ENCODE data around the gene UBE2J2. TPM values are rescaled to one million over a fixed set of nuclear protein-coding genes. Genes with fewer than 3 reads are reported as not detected.

UBE2J2 gene
- polyA plus RNA-seq, 1 of the 3 experiments (the other 2 are of a cell fraction): 47.5 TPM

DNA sequence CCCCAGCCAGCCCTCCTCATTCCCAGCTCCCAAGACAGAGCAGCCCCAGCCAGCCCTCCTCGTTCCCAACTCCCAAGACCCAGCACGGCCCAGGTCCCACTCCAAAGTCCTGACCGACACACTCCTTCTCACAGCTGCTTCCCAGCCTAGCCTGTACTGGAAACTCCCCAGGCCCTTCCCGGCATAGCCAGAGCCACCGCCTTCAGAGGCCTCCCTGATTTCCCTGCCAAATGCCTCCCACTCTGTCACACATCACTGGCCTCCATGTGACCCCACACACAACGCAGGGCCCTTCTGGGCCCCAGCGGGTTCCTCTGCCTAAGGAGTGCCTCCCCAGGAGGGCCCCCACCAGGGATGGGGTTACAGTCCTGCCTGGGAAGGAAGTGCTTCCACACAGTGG is 2.8 kb downstream of the UBE2J2 start:
- no peaks in the 10 kb centered on the region for H3K9me3 ChIP-seq
- H3K9ac ChIP-seq: no peak overlapping the region
- peaks cover 0 to 13% of the 10 kb centered on the region in 2 experiments for H3K36me3 ChIP-seq (replicated peaks in 1 of 2; ENCODE audit: control insufficient read depth in 1 of 2, insufficient read depth in 2 of 2, low read length in 1 of 2)
- H3K27me3 ChIP-seq (ENCODE audit: insufficient read depth): no peaks in the 10 kb centered on the region
- DNase-seq: no peak
- peak overlapping the region; percentile 96; the same call in 1 of the 2 replicates for H3K4me2 ChIP-seq
- TF ChIP-seq RAD21 (IDR thresholded peaks at IDR 0.05; ENCODE audit: low read length) (no peak), NRF1 (IDR thresholded peaks at IDR 0.05; ENCODE audit: low read depth, low read length) (no peak), REST (IDR thresholded peaks at IDR 0.05; ENCODE audit: low read depth, low read length) (no peak), FOXJ3 (CRISPR knock-in tag; IDR thresholded peaks at IDR 0.05) (no peak), CHD2 (IDR thresholded peaks at IDR 0.05; ENCODE audit: low read length, partially characterized antibody) (no peak), MEF2A (IDR thresholded peaks at IDR 0.05; ENCODE audit: borderline replicate concordance, low read depth) (no peak)
- TF ChIP-seq, protein P1, sequence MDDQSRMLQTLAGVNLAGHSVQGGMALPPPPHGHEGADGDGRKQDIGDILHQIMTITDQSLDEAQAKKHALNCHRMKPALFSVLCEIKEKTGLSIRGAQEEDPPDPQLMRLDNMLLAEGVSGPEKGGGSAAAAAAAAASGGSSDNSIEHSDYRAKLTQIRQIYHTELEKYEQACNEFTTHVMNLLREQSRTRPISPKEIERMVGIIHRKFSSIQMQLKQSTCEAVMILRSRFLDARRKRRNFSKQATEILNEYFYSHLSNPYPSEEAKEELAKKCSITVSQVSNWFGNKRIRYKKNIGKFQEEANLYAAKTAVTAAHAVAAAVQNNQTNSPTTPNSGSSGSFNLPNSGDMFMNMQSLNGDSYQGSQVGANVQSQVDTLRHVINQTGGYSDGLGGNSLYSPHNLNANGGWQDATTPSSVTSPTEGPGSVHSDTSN (IDR thresholded peaks at IDR 0.05): no peak
- TF ChIP-seq, protein P2, sequence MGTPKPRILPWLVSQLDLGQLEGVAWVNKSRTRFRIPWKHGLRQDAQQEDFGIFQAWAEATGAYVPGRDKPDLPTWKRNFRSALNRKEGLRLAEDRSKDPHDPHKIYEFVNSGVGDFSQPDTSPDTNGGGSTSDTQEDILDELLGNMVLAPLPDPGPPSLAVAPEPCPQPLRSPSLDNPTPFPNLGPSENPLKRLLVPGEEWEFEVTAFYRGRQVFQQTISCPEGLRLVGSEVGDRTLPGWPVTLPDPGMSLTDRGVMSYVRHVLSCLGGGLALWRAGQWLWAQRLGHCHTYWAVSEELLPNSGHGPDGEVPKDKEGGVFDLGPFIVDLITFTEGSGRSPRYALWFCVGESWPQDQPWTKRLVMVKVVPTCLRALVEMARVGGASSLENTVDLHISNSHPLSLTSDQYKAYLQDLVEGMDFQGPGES (IDR thresholded peaks at IDR 0.05; ENCODE audit: low read depth, low read length): no peak
- no peak overlapping the region for H3K27ac ChIP-seq (ENCODE audit: low read depth in 2 of 2, low read length in 1 of 2)
- H4K20me1 ChIP-seq (ENCODE audit: insufficient read depth): peaks cover 63% of the 10 kb centered on the region
- 90% methylated on average over 5 of the region's 7 CpGs for WGBS (ENCODE audit: low lambda C conversion rate)
- ChIA-PET CTCF (interaction anchor here (1.1 to 2.5 kb wide), 6 partner anchors 14 to 208 kb away, joined by 3 to 6 read pairs (median 3); no protein-coding TSS in a partner anchor), POLR2A (no interaction called here)
- H3F3A ChIP-seq (replicated peaks; ENCODE audit: insufficient read depth): peaks cover 4% of the 10 kb centered on the region
- H2AFZ ChIP-seq (ENCODE audit: low read depth): no peak overlapping the region
- H3K4me3 ChIP-seq (ENCODE audit: low read depth in 2 of 2, low read length in 1 of 2): no peak overlapping the region
- H3K4me1 ChIP-seq (ENCODE audit: control insufficient read depth in 1 of 2, insufficient read depth in 2 of 2, low read depth in 1 of 2, low read length in 1 of 2): peaks cover 0 to 28% of the 10 kb centered on the region in 2 experiments; a peak in 1 of 4 replicates
- H3K79me2 ChIP-seq (ENCODE audit: insufficient read depth): peaks cover 64% of the 10 kb centered on the region
- H3K9me2 ChIP-seq: no peaks in the 10 kb centered on the region

DNA sequence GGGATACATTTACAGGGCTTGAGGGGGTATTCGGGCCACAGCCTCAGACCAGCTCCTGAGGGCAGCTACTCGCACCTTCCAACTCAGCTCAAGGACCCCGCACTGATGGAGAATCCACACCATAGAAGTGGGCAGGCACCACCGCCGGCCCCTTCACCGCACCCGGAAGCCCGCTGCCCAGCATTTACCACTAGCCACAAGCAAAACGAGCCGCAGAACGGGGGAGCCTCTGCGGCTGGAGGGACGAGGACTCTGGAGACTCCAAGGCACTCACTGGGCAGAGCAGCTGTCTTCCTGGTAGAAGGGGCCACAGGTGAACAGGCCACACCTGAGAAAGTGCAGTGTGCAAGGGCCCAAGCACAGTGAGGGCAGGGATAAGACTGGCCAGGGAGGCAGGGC is 5.4 kb downstream of the UBE2J2 start:
- POLR2A ChIA-PET: no interaction called here
- H3K27ac ChIP-seq (ENCODE audit: low read depth in 2 of 2, low read length in 1 of 2): no peak overlapping the region
- TF ChIP-seq, protein P1 (IDR thresholded peaks at IDR 0.05): no peak
- TF ChIP-seq SMC3 (IDR thresholded peaks at IDR 0.05; ENCODE audit: low read depth, low read length) (no peak), TEAD4 (IDR thresholded peaks at IDR 0.05; ENCODE audit: borderline replicate concordance, insufficient read depth) (no peak), CHD2 (IDR thresholded peaks at IDR 0.05; ENCODE audit: low read length, partially characterized antibody) (no peak), NRF1 (IDR thresholded peaks at IDR 0.05; ENCODE audit: low read depth, low read length) (no peak)
- H3K27me3 ChIP-seq (ENCODE audit: insufficient read depth): no peaks in the 10 kb centered on the region
- WGBS (ENCODE audit: low lambda C conversion rate): 96% methylated on average over 5 of the region's 13 CpGs
- peaks cover 87% of the 10 kb centered on the region for H4K20me1 ChIP-seq (ENCODE audit: insufficient read depth)
- H3K36me3 ChIP-seq (replicated peaks in 1 of 2; ENCODE audit: control insufficient read depth in 1 of 2, insufficient read depth in 2 of 2, low read length in 1 of 2): peaks cover 10 to 24% of the 10 kb centered on the region in 2 experiments
- peaks cover 4 to 20% of the 10 kb centered on the region in 2 experiments; a peak in 2 of 4 replicates for H3K4me1 ChIP-seq (ENCODE audit: control insufficient read depth in 1 of 2, insufficient read depth in 2 of 2, low read depth in 1 of 2, low read length in 1 of 2)
- H2AFZ ChIP-seq (ENCODE audit: low read depth): no peak overlapping the region
- H3K9ac ChIP-seq: no peak overlapping the region
- H3K4me3 ChIP-seq (ENCODE audit: low read depth in 2 of 2, low read length in 1 of 2): no peak overlapping the region
- CTCF ChIA-PET: interaction anchor here (1.0 to 1.4 kb wide), 2 partner anchors 24 to 145 kb away, joined by 3 read pairs; no protein-coding TSS in a partner anchor
- peaks cover 17% of the 10 kb centered on the region for H3F3A ChIP-seq (replicated peaks; ENCODE audit: insufficient read depth)
- DNase-seq: no peak
- no peaks in the 10 kb centered on the region for H3K9me3 ChIP-seq
- no peak overlapping the region for H3K4me2 ChIP-seq
- no peaks in the 10 kb centered on the region for H3K9me2 ChIP-seq
- peaks cover 78% of the 10 kb centered on the region for H3K79me2 ChIP-seq (ENCODE audit: insufficient read depth)

Measured in SK-N-SH (cell line).